ENCODE results near the gene MUTYH.
A peak's percentile ranks its signal among the peaks of the same experiment; 100 is the strongest.

MUTYH gene

DNA sequence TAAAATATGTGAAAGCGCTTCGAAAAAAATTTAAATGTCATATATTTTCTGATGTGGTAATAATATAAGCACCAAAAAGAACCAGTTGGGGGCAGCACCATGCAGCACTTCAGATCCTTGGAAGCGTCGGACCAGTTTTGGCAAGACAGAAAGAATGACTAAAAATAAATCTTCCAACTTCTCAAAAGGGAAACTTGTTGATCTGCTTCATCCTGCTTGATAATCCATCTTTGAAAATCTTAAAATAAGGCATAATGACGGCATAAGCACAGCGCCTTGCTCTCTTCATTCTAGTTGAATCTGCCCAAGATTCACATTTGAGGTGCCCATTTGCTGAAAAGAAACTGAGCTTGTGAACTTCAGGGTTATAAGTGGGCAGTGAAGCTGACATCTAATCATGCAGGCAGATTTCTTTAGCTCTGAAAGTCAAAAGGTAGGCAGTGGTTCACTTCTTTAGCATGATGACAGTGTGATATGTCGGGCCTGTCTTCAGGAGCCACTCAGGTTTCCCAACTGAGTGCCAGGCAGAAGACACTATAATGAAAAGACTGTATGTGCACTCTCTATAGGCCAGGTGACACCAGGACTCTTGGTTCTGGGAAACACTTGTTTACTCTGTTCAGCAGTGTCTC is 19.8 kb upstream of the MUTYH start:
- Histone ChIP-seq H4K91ac (ENCODE audit: low read length) (no peak overlapping the region), H3K18ac (ENCODE audit: low read depth in 1 of 2, low read length in 2 of 2) (peak overlapping the region in 1 of 2 experiments; percentile 41), H2BK5ac (ENCODE audit: low read depth, low read length, poor library complexity, severe bottlenecking) (no peak overlapping the region), H2BK12ac (ENCODE audit: low read length in 2 of 2) (no peak overlapping the region), H3K14ac (ENCODE audit: low read length in 2 of 2) (no peak overlapping the region), H3K4ac (ENCODE audit: low read depth in 1 of 2, low read length in 2 of 2) (no peak overlapping the region), H3K36me3 (ENCODE audit: control insufficient read depth in 1 of 2, insufficient read depth in 2 of 2, low read depth in 1 of 2, low read length in 2 of 2) (no peaks in the 10 kb centered on the region), H2BK15ac (ENCODE audit: low read depth, poor library complexity, severe bottlenecking) (peak overlapping the region; percentile 23), H3K9me3 (ENCODE audit: control insufficient read depth, low read length) (no peaks in the 10 kb centered on the region), H2BK120ac (ENCODE audit: low read depth, low read length) (no peak overlapping the region), H3K79me1 (replicated peaks; ENCODE audit: low read length, poor library complexity, severe bottlenecking) (no peaks in the 10 kb centered on the region), H3K27me3 (ENCODE audit: control insufficient read depth in 1 of 2, insufficient read depth in 1 of 2, low read length in 2 of 2) (no peaks in the 10 kb centered on the region), H3K27ac (ENCODE audit: low read length, poor library complexity, severe bottlenecking) (no peak overlapping the region), H2AK5ac (ENCODE audit: low read length, severe bottlenecking) (no peak overlapping the region), H3K4me2 (ENCODE audit: low read length, poor library complexity, severe bottlenecking) (no peak overlapping the region), H2AFZ (ENCODE audit: low read depth, low read length) (no peak overlapping the region), H4K8ac (ENCODE audit: low read length) (peak overlapping the region; percentile 49), H3K23ac (ENCODE audit: low read length in 2 of 2) (no peak overlapping the region), H3K4me1 (ENCODE audit: control insufficient read depth, insufficient read depth, low read depth, low read length) (no peaks in the 10 kb centered on the region), H3K4me3 (ENCODE audit: insufficient read depth in 1 of 2, low read depth in 1 of 2, low read length in 2 of 2) (peak overlapping the region in 1 of 2 experiments; percentile 2), H3K9ac (ENCODE audit: low read length) (peak overlapping the region; percentile 72)
- WGBS = 28% methylated on average over 5 of the region's 7 CpGs
- DNase-seq = peak; percentile 68

- H3K4me1 ChIP-seq (ENCODE audit: control insufficient read depth, insufficient read depth, low read depth, low read length) = no peaks in the 10 kb centered on the region
- no peak overlapping the region for H3K4me3 ChIP-seq (ENCODE audit: insufficient read depth in 1 of 2, low read depth in 1 of 2, low read length in 2 of 2)
- H3K23ac ChIP-seq (ENCODE audit: low read length in 2 of 2) = no peak overlapping the region
- H2BK12ac ChIP-seq (ENCODE audit: low read length in 2 of 2) = no peak overlapping the region
- no peaks in the 10 kb centered on the region for H3K79me1 ChIP-seq (replicated peaks; ENCODE audit: low read length, poor library complexity, severe bottlenecking)
- DNase-seq = no peak
- H3K14ac ChIP-seq (ENCODE audit: low read length in 2 of 2) = no peak overlapping the region
- H2BK120ac ChIP-seq (ENCODE audit: low read depth, low read length) = no peak overlapping the region
- H3K4me2 ChIP-seq (ENCODE audit: low read length, poor library complexity, severe bottlenecking) = no peak overlapping the region
- H4K8ac ChIP-seq (ENCODE audit: low read length) = no peak overlapping the region
- 74% methylated on average over 4 of the region's 4 CpGs for WGBS
- no peaks in the 10 kb centered on the region for H3K36me3 ChIP-seq (ENCODE audit: control insufficient read depth in 1 of 2, insufficient read depth in 2 of 2, low read depth in 1 of 2, low read length in 2 of 2)
- H3K18ac ChIP-seq (ENCODE audit: low read depth in 1 of 2, low read length in 2 of 2) = no peak overlapping the region
- H3K9me3 ChIP-seq (ENCODE audit: control insufficient read depth, low read length) = no peaks in the 10 kb centered on the region
- no peak overlapping the region for H2BK15ac ChIP-seq (ENCODE audit: low read depth, poor library complexity, severe bottlenecking)
- H3K27me3 ChIP-seq (ENCODE audit: control insufficient read depth in 1 of 2, insufficient read depth in 1 of 2, low read length in 2 of 2) = no peaks in the 10 kb centered on the region
- no peak overlapping the region for H2AFZ ChIP-seq (ENCODE audit: low read depth, low read length)
- no peak overlapping the region for H2BK5ac ChIP-seq (ENCODE audit: low read depth, low read length, poor library complexity, severe bottlenecking)
- H2AK5ac ChIP-seq (ENCODE audit: low read length, severe bottlenecking) = no peak overlapping the region
- no peak overlapping the region for H3K9ac ChIP-seq (ENCODE audit: low read length)
- H3K4ac ChIP-seq (ENCODE audit: low read depth in 1 of 2, low read length in 2 of 2) = no peak overlapping the region
- H4K91ac ChIP-seq (ENCODE audit: low read length) = no peak overlapping the region
- no peak overlapping the region for H3K27ac ChIP-seq (ENCODE audit: low read length, poor library complexity, severe bottlenecking)
Observed at GRCh38 chr1:45356186-45356585, 15.9 kb upstream of the MUTYH start.

GRCh38 chr1:45355683-45356082 is 15.4 kb upstream of the MUTYH start:
- H2BK5ac ChIP-seq (ENCODE audit: low read depth, low read length, poor library complexity, severe bottlenecking) = no peak overlapping the region
- no peak overlapping the region for H2BK12ac ChIP-seq (ENCODE audit: low read length in 2 of 2)
- H2AFZ ChIP-seq (ENCODE audit: low read depth, low read length) = no peak overlapping the region
- no peak overlapping the region for H4K8ac ChIP-seq (ENCODE audit: low read length)
- H3K23ac ChIP-seq (ENCODE audit: low read length in 2 of 2) = no peak overlapping the region
- H3K4me1 ChIP-seq (ENCODE audit: control insufficient read depth, insufficient read depth, low read depth, low read length) = no peaks in the 10 kb centered on the region
- H3K36me3 ChIP-seq (ENCODE audit: control insufficient read depth in 1 of 2, insufficient read depth in 2 of 2, low read depth in 1 of 2, low read length in 2 of 2) = no peaks in the 10 kb centered on the region
- no peak overlapping the region for H2BK15ac ChIP-seq (ENCODE audit: low read depth, poor library complexity, severe bottlenecking)
- no peak overlapping the region for H3K18ac ChIP-seq (ENCODE audit: low read depth in 1 of 2, low read length in 2 of 2)
- no peak overlapping the region for H3K27ac ChIP-seq (ENCODE audit: low read length, poor library complexity, severe bottlenecking)
- no peak for DNase-seq
- 80% methylated on average over 2 of the region's 2 CpGs for WGBS
- no peak overlapping the region for H2BK120ac ChIP-seq (ENCODE audit: low read depth, low read length)
- no peaks in the 10 kb centered on the region for H3K27me3 ChIP-seq (ENCODE audit: control insufficient read depth in 1 of 2, insufficient read depth in 1 of 2, low read length in 2 of 2)
- no peak overlapping the region for H3K4me3 ChIP-seq (ENCODE audit: insufficient read depth in 1 of 2, low read depth in 1 of 2, low read length in 2 of 2)
- H3K4ac ChIP-seq (ENCODE audit: low read depth in 1 of 2, low read length in 2 of 2) = no peak overlapping the region
- no peak overlapping the region for H4K91ac ChIP-seq (ENCODE audit: low read length)
- H3K9ac ChIP-seq (ENCODE audit: low read length) = no peak overlapping the region
- H3K14ac ChIP-seq (ENCODE audit: low read length in 2 of 2) = no peak overlapping the region
- H3K4me2 ChIP-seq (ENCODE audit: low read length, poor library complexity, severe bottlenecking) = no peak overlapping the region
- no peaks in the 10 kb centered on the region for H3K79me1 ChIP-seq (replicated peaks; ENCODE audit: low read length, poor library complexity, severe bottlenecking)
- no peaks in the 10 kb centered on the region for H3K9me3 ChIP-seq (ENCODE audit: control insufficient read depth, low read length)
- H2AK5ac ChIP-seq (ENCODE audit: low read length, severe bottlenecking) = no peak overlapping the region

DNA sequence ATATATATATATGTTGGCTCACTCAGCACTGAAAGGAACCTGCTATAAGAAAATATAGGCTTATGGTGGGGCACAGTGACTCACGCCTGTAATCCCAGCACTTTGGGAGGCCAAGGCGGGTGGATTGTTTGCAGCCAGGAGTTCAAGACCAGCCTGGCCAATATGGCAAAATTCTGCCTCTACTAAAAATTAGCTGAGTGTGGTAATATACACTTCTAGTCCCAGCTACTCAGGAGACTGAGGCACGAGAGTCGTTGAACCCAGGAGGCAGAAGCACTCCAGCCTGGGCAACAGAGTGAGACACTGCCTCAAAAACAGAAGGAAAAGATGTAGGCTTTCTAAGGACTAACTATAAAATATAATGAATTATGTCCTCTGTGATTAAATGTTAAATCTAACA is 14.6 kb upstream of the MUTYH start:
- Histone ChIP-seq H3K79me1 (replicated peaks; ENCODE audit: low read length, poor library complexity, severe bottlenecking) (no peaks in the 10 kb centered on the region), H3K4me3 (ENCODE audit: insufficient read depth in 1 of 2, low read depth in 1 of 2, low read length in 2 of 2) (no peak overlapping the region), H3K4ac (ENCODE audit: low read depth in 1 of 2, low read length in 2 of 2) (no peak overlapping the region), H3K9ac (ENCODE audit: low read length) (no peak overlapping the region), H2AFZ (ENCODE audit: low read depth, low read length) (no peak overlapping the region), H3K18ac (ENCODE audit: low read depth in 1 of 2, low read length in 2 of 2) (no peak overlapping the region), H3K27ac (ENCODE audit: low read length, poor library complexity, severe bottlenecking) (no peak overlapping the region), H3K4me1 (ENCODE audit: control insufficient read depth, insufficient read depth, low read depth, low read length) (no peaks in the 10 kb centered on the region), H2AK5ac (ENCODE audit: low read length, severe bottlenecking) (no peak overlapping the region), H2BK120ac (ENCODE audit: low read depth, low read length) (no peak overlapping the region), H2BK5ac (ENCODE audit: low read depth, low read length, poor library complexity, severe bottlenecking) (no peak overlapping the region), H2BK12ac (ENCODE audit: low read length in 2 of 2) (no peak overlapping the region), H3K9me3 (ENCODE audit: control insufficient read depth, low read length) (no peaks in the 10 kb centered on the region), H4K91ac (ENCODE audit: low read length) (no peak overlapping the region), H4K8ac (ENCODE audit: low read length) (no peak overlapping the region), H3K27me3 (ENCODE audit: control insufficient read depth in 1 of 2, insufficient read depth in 1 of 2, low read length in 2 of 2) (no peaks in the 10 kb centered on the region), H3K36me3 (ENCODE audit: control insufficient read depth in 1 of 2, insufficient read depth in 2 of 2, low read depth in 1 of 2, low read length in 2 of 2) (no peaks in the 10 kb centered on the region), H3K14ac (ENCODE audit: low read length in 2 of 2) (no peak overlapping the region), H2BK15ac (ENCODE audit: low read depth, poor library complexity, severe bottlenecking) (no peak overlapping the region), H3K23ac (ENCODE audit: low read length in 2 of 2) (no peak overlapping the region), H3K4me2 (ENCODE audit: low read length, poor library complexity, severe bottlenecking) (no peak overlapping the region)
- WGBS = 92% methylated on average over 2 of the region's 4 CpGs
- no peak for DNase-seq

All from mesenchymal stem cell (in vitro differentiated cells and primary cell).